Right kidney (tissue), 1 donor: Measurements from ENCODE around the gene DCANP1.

Experiments
- DNase-seq: peaks from one replicate; pipeline ENCODE4 v3.0.0-alpha.2; 2016

Gene DCANP1

DNA sequence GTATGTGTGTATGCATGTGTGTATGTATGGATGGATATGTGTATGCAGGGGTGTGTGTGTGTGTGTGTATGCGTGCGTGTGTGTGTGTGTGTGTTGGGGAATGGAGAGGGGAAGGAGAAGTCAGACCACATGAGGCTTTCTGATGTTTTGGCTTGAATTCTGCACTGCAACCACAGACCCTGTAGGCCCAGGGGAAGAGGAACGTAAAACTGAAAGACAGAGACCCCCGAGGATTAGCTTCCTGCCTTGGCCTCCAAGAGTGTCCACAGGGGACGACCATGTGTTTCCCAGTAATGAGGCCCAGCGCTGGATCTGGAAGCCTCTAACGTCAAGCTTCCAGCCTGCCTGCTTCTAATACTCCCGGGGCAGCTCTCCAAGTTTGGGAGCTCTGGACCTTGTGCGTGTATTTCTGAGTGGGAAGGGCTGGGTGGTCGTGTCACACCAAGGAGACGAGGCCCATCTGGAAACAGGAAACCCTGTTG, 5.8 kb downstream of the DCANP1 start:
- peak; percentile 39 for DNase-seq

DNA sequence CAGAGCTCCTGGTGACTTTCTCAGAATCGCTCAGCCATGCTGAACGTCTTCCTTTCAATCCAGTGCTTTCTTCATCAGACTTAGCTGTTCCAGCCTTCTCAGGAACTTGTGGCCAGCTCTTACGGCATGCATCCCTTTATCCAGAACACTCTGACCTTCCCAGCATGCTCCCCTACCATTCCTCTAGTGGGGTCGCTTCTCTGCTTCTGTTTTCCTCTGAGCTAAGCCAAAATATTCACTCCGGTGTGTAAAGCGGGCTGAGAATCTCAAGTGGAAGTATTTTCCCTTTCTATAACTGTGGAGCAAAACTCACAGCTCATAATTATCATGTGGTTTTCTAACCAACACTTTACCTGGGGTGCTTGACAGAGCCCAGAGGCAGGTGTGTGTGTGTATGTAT, 6.2 kb downstream of the DCANP1 start:
- no peak for DNase-seq

DNA sequence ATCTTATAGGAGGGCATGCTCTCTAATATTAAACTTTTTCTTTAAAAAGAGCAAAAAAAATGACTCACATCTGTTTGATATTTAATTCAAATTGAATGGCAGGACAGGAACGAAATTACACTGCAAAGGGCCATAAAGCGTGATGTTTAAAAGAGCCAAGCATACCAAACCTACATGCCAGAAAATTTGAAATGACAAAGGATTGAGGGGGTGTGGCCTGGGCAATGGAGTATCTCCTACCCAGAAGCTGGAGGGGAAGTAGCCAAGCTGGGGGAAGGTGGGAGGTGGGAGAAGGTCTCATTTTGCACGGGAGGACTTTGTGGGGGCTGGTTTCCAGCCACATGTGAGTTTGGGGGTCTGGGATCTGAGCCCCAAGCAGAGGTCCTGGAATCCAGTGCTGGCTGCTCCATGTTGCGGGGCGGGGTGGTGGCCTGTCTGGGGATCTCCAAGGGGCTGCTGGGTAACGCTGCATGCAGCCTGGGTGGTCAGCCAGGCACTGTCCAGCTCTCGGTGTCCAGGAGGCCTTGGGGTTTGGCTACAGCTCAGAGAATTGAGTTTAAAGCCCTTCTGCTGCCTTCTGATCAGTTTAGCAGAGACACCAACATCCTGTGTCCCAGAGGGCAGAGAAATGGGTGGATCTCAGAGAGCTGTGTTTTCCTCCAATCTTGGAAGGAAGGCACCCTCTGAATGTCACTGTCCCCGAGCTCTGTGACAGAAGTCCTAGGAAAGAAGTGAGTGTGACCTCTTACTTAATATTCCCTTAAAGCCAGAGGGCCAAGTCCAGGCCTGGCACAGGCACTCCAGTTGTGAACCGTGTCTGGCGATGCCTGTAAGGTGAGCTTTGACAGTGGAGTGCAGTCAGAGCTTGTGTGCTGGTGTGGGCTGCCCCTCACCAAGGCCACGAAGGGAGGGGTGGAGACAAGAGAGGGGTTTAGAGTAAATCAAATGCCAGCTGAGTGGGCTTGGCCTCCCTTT, 7.6 kb downstream of the DCANP1 start:
- no peak for DNase-seq

DNA sequence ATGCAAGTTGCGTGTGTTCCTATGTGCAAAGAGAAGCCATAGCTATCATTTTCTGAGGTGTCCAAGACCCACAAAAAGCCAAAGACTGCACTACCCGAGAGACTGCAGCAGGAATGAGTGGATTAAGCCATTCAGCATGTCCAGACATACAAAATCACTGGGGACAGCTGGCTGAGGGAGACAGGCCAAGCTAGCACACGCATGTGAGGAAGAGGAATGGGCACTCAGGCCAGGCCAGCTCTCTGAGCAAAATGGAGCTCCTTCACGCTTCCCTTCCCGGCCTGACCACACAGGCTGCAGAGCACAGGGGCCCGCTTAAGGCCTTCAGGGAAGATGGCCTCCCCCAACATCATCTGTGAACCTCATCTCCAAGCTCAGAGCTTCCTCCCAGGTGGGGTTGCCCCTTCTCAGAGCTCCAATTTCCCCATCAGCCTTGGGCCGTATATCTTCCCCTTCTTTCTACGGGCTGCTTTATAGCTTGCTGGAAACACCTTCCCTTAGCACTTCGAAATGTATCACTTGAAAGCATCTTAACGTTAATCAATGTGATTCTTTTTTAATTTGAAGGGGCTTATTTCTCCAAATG, 8.4 kb downstream of the DCANP1 start:
- DNase-seq, result no peak

DNA sequence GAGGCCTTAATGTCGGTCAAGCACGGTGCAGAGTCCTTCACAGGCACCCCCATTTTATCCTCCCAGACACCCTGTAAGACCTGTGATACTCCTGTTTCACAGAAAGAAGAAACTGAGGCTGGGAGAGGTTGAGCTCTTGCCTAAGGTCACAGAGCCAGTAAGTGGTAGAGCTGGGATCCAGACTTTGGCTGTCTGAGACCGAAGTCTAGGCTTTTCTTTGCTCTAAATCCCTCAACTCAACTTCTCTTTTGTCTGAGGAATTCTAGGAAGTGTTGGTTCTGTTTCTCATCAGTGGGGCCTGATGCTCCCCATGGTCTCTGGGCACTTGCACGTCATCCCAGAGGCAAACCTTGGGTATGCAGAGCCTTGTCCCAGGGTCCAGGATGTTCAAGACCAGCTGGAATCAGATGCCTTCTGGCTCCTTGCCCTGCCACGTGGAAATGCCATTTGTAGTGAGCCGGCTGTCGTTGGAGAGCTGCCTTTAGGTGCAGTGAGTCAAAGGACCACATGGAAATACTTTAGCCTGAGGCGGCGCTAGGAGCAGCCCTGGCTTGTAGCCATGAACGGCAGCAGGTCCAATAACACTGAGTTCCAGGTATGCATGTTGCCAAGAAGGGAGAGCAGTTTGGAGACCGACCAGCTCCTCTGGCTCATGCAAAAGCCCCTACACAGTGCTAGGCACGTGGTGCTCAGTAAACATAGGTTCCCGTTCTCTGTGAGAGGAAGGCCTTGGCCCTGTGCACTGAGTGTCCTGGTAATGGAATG, 9.2 kb downstream of the DCANP1 start:
- no peak for DNase-seq

DNA sequence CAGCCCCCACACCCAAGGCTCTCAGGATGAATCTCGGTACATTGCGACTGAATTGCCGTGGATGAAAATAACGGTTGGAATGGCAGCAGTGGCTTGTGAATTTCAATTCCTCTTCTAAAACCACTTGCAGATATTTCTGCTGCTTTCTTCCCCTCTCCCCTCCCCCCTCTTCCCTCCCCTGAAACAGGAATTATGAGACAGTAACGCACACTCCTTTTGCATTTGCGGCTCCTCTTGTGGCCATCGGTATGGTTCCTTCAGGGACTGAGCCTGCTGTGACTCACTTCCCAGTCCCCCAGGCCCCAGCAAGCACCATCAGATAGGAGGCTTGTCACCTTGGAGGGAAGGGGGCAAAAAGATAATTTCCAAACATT, 9.7 kb downstream of the DCANP1 start:
- no peak for DNase-seq

DNA sequence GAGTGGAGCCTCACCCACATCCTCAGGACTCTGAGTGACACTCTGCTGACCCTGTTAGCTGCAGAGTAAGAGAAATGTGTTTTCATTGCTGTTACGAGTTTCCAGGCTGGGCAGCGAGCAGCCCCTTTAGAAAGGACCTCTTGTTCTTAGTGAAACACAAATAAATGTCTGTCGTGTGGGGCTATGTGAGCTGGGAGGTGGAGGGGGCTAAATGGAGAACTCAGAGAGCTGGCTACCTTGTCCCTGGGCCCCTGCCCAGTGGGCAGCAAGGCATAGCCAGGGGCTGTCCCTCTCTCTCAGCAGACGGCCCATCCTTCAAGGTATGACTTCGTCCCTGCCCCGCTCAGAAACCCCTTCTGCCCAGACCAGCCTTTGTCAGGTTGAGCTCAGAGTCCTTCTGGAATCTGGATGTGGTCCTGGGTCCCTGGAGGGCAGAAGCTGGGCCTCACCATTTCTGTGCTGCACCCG, 10.2 kb downstream of the DCANP1 start:
- no peak for DNase-seq

DNA sequence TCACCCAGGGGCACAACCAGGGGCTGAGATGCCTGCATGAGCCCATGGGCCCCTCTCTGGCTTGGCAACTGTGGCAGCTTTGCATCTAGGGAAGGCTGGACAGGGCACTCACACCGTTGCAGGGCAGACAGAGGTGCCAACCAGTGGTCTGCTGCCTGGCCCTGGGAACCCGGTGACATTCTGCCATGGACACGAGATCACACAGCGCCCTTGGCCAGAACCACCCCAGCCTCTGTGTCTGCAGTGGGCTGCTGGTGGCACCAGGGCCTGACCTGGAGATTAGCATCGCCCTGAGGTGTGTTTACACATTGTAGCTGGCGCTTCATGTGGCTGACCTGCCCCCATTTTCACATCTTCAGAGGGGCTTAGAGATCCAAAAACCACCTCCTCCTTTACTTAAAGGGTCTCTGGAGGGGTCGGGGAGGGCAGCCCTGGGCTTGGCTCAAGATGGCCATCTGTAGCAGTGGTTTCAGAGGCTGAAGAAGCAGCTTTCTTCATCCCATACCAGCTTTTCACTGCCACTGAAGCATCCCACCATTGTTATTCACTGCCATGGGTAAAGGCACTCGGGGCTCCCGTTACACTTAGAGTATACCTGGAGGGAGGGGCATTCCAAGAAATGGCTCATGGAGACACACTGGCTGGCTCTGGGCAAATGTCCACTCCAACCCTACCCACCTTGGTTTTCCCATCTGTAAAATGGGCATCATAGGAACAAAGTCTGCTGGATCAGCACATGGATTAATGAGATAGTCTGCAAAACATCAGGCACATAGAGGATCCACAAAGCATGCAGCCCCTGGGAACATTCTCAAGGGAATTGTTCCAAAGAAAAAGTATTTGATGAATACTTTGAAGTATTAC, 11.4 kb downstream of the DCANP1 start:
- DNase-seq, result no peak

DNA sequence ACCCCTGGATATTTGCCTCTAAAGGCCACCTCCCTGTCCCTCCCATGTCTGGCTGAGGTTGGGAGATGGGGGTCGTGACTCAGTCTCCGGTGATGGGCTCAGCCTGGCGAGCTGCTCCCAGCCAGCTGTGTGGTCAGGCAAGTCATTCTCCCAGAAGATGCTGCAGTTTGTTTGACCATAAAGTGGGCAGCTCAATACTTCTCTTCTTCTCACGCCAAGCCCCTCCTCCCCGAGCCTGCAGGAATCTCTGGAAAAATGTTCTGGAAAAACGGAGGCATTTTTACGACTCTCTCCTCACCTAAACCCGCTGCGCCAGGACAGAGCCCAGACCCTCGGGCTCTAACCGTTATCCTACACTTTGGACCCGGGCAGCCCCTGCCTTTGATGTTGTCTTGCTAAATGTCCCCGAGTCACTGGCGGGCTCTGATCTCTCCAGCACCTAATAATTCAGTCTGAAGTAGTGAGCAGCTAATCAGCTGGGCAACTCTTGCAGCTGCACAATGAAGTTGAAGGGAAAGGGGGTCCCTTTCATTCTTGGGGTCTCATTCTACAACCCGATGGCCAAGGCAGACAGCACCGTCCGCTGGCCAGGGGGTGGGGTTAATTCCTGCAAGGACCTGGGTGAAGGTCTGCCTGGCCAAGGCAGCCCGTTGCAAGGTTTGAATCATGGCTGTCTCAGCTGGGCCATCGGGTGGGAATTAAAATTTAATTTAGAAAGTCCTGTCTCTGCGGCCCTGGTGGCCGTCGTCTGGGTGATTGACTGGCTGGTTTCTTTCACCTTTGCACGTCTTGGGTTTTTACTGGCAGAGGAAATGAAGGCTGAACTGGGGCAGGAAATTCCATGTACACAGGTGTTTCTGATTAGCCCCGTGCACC, 12.3 kb downstream of the DCANP1 start:
- DNase-seq, result no peak

DNA sequence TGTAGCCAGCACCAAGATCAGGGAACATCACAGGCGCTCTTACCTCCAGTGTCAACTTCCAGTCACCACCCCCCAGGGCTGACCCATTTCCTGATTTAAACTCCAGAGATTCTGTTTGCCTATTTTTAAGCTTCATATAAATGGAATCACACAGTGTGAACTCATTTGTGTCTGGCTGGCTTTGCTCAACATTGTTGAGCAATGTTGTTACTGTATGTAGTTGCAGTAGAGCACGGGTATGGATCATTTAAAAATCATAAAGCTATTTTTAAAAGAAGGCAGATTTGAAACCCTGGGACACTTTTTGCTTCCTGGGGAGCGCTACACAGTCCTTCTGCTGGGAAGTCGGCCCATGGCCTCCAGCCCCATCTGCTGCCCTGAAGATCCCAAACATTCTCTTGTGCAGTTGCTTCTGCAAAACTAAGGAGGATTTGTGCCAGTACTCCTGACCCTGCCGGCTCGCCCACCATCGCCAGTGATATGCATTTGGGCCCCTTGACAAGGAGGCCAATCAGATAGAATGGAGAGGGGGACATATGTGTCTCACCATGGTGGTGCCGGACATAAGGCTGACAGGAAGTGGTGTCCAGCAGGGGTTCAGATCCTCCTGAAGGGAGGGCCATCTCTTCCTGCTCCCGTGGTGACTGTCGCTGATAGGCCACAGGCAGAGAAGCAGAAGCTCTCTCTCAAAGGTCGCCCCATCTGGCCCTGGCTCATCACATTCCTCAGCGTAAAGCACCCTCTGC, 13.3 kb downstream of the DCANP1 start:
- DNase-seq, result no peak

DNA sequence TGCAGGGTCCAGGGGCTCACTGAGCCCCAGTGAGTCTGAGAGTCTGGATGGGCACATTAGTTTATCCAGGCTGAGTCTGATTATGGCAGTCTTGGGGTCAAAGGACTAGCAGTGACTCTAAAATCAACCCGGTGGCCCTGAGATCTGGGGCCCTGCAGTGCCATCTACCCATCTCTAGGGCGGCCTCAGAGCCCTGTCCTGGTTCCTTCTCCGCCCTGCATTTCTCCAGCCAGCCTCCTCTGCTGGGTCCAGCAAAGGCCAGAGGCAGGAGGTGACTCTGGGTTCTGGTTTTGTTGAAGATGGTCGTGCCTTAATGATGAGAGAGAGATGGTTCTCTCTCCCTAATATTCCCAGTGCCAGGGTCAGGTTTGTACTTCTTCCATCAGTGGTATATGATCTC, 15.0 kb downstream of the DCANP1 start:
- no peak for DNase-seq

DNA sequence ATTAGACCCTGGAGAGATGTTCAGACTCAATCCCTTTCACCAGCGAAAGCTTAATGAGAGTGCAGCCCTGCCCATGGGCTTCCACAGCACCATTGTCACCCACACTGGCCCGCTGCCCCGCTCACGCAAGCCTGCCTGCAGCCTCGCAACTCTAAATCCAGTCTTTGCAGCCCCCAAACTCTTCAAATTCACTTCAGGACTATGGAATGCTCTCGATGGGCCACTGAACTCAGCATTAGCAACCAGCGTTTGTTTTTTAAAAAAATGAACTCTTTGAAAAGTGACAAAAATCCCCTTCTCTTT, 17.1 kb downstream of the DCANP1 start:
- no peak for DNase-seq

DNA sequence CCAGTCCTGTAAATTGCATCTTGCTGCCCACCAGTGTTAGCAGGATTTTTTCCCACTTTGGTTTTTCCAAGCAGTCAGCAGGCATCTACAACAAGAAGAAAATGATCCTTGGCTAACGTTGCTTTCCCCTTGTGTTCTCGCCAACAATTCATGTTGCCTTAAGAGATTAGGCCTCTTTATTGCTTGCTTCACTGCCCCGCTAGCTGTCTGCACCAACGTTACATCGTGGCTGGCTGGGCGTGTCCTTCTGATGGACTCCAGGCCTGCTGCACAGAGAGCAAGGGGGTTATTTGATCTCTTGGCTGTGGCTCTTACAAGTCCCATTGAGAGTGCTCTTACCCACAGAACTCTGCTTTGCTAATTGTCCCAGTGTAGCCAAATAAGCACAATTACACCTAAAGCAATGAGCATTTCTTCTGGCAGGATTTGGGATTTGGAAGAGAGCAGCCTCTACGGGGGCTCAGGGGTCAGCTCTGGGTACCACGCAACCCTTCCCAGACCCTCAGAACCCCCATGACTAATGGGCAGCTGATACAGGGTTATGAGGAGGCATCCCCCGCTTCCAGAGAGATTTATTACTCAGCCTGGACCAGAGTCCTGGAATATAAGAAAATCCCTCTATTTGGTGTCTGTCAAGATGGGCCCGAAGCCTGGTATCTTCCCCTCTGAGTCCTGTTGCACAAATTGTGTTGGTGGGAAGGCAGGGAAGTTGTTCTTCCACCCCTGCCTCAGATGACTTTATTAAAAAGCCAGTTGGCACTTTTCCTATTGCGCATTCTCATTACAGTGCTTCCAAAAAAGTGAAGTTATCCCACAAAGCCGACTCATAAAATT, 17.6 kb downstream of the DCANP1 start:
- no peak for DNase-seq

DNA sequence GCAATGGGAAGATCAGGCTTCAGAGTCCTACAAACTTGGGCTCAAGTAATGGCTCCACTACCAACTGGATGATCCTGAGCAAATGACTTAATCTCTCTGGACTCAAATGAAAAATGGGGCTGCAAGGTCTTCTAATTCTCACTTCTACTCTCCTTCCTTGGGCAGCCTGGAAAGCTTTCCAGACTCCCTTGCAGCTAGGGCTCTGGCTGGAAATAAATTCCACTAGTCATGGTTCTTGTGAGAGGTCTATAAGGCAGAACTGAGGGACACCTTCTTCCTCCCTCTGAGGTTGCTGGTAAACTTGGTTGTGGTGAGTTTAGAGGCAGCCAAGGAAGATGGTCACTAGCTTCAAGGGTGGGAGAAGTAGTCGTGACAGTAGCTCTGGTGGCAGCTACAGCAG, 18.6 kb downstream of the DCANP1 start:
- no peak for DNase-seq

DNA sequence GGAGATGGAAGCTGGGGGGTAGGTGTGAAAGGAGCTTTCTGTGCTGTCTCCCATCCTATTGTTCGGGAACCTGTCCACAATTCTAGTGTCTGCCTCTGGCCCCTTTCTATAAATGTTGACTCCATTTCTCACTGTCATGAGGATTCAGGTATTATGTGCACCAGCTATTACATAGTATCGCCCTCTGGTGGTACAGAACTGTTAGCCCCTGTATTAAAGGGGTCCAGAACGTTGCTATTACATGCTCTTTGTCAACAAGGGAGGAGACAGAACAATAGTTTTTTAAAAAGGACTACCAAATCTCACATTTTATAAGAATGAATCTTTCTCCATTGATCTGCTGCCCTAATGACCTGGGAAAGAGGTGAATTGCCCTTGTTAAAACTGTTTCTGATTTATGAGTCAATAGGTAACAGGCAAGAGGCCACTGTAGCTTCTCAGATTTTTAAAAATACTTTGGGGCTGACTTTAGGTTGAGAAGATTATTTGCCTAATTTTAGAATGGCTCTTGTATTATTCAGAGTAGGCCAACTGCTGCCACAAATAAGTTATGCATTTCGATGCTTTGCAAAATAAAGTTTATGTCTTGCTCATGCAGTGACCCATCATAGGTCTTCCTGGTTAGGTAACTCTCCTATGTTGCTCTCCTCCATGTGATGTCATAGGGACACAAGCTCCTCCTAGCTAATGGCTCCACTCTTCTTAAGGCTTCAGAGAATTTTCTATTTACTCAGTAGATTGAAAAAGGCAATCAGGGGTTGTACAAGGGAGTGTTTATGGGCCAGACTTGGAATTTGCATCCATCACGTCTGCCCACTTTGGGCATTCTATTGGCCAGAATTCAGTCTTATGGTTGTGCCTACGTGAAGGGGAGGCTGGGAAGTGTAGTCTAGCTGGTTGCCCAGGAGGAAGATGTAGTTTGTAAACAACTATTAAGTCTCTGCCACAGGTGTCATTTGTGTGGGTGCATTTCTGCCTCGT, 20.8 kb downstream of the DCANP1 start:
- DNase-seq, result no peak

DNA sequence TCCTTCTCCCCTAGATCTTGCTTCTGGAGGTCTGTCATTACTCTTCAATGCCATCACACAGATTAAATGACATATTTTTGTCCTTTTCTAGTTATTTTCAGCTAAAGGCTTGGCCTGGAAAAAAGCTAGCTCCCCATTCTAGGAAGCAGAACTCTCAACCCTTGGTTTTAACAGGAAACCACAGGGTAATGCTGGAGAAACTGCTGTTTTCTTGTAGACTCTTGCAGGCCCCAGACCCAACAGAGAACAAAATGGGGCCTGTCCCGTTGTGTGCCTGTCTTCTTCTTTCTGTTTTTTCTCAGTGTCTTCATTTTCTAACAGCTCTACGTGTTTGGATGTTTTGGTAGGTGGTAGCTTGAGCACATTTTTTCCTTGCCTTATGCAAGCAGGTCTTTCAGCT, 21.5 kb downstream of the DCANP1 start:
- DNase-seq, result no peak

DNA sequence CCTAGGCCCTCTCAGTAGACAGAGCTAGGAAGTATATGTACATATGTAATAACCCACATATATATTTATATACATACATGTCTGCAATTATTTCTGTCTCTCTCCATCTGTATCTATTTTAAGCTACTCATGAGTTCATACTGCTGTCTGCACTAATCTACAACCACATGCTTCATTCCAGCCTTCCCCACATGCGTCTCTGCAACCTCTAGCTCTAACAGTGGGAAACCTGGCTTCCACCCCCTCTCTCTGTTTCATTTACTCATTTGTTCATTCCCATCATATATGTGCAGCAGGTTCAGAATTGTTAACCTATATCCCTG, 23.3 kb downstream of the DCANP1 start:
- no peak for DNase-seq

DNA sequence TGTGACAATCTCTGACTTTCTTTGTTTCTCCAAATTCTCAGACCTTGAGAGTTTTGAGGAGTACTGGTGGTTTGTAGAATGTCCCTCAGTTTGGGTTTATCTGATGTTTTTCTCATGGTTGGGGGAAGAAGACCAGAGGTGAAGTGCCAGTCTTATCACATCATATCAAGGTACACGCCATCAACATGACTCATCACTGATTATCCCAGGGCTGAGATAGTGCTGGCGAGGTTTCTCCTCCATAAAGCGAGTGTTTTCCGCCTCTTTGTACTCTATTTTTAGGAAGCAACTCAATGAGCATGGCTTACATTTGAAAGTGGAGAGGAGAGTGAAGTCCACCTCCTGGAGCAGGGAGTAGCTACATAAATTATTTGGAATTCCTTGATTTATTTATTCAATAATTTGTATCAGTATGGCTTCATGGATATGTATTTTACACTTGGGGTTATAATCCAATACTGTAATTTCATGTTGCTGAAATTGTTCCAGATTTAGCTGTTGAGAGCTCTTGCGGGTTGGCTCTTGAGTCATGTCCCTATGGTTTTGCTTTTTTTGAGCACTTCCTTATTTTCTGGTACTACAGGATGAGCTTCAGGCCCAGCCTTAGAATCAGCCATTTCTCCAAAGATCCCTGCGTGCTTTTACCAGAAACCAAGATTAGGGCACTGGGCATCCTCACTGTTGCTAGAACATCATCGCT, 23.9 kb downstream of the DCANP1 start:
- DNase-seq, result no peak
